MCF 10A (cell line): ENCODE results near the gene RSPRY1. TPM values are rescaled to one million over a fixed set of nuclear protein-coding genes. Genes with fewer than 3 reads are reported as not detected.
A peak's percentile ranks its signal among the peaks of the same experiment; 100 is the strongest.

Experiments used
- BruUV-seq: library from RNA; stranded (reverse); fragments of 400-500 nt; replicated peaks from 2 replicates; lab custom pipeline; 2021; lab: Mats Ljungman, UMichigan
- CTCF ChIA-PET: fragments of 300-600 bp; sonication (Branson Sonifier 250); formaldehyde crosslinking; extraction: SDS; loops from one replicate; lab custom pipeline; 2021; ENCODE audit warnings: antibody characterized with exemption, inconsistent platforms; lab: Yijun Ruan, JAX
- POLR2A ChIA-PET: fragments of 300-600, 350-650 bp; sonication (Branson Sonifier 250); formaldehyde crosslinking; extraction: SDS; loops from one replicate; lab custom pipeline; 2020; ENCODE audit warnings: antibody characterized with exemption, inconsistent platforms; lab: Yijun Ruan, JAX
- DNase-seq: peaks from one replicate; pipeline ENCODE4 v3.0.0-alpha.2; 2018; ENCODE audit not compliant: unreplicated experiment
- H3K27ac Mint-ChIP-seq: one replicate; pipeline ENCODE4 v1.8.0; 2022; ENCODE audit warnings: mild to moderate bottlenecking, low read depth, mixed read lengths; ENCODE audit not compliant: unreplicated experiment
- H3K27me3 Mint-ChIP-seq: one replicate; pipeline ENCODE4 v1.8.0; 2022; ENCODE audit warnings: mixed read lengths; ENCODE audit not compliant: insufficient read depth, unreplicated experiment
- H3K36me3 Mint-ChIP-seq: one replicate; pipeline ENCODE4 v1.8.0; 2022; ENCODE audit warnings: mild to moderate bottlenecking, moderate library complexity, mixed read lengths; ENCODE audit not compliant: insufficient read depth, unreplicated experiment
- H3K4me1 Mint-ChIP-seq: one replicate; pipeline ENCODE4 v1.8.0; 2022; ENCODE audit warnings: mixed read lengths; ENCODE audit not compliant: insufficient read depth, unreplicated experiment
- H3K4me3 Mint-ChIP-seq: one replicate; pipeline ENCODE4 v1.8.0; 2022; ENCODE audit warnings: mild to moderate bottlenecking, moderate library complexity, mixed read lengths; ENCODE audit not compliant: unreplicated experiment
- H3K9me3 Mint-ChIP-seq: one replicate; pipeline ENCODE4 v1.8.0; 2022; ENCODE audit warnings: mixed read lengths; ENCODE audit not compliant: unreplicated experiment
- intact Hi-C: fragments of 100-400 bp; cut with micrococcal nuclease; formaldehyde crosslinking; loops from 2 replicates; pipeline ENCODE4 v1.14.1; 2022
- total RNA-seq: library from RNA; stranded (reverse); gene quantifications from 2 replicates; pipeline ENCODE4 v1.2.3, GENCODE V29; 2022
- TF ChIP-seq, protein P1 (sequence below): fragments of 200-600 bp; IDR thresholded peaks from one replicate; pipeline ENCODE4 v1.8.0; 2022; ENCODE audit warnings: antibody characterized with exemption, mild to moderate bottlenecking; ENCODE audit not compliant: unreplicated experiment

Gene RSPRY1
- total RNA-seq, 1 experiment from 2014 or later, result 55.9 TPM

- BruUV-seq, result TSS peak; percentile 37
- TF ChIP-seq, protein P1, sequence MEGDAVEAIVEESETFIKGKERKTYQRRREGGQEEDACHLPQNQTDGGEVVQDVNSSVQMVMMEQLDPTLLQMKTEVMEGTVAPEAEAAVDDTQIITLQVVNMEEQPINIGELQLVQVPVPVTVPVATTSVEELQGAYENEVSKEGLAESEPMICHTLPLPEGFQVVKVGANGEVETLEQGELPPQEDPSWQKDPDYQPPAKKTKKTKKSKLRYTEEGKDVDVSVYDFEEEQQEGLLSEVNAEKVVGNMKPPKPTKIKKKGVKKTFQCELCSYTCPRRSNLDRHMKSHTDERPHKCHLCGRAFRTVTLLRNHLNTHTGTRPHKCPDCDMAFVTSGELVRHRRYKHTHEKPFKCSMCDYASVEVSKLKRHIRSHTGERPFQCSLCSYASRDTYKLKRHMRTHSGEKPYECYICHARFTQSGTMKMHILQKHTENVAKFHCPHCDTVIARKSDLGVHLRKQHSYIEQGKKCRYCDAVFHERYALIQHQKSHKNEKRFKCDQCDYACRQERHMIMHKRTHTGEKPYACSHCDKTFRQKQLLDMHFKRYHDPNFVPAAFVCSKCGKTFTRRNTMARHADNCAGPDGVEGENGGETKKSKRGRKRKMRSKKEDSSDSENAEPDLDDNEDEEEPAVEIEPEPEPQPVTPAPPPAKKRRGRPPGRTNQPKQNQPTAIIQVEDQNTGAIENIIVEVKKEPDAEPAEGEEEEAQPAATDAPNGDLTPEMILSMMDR, result no peak
- no peaks in the 10 kb centered on the region for H3K4me1 Mint-ChIP-seq
- H3K4me3 Mint-ChIP-seq, result no peak overlapping the region
- CTCF ChIA-PET, result interaction anchor here (0.8 to 0.9 kb wide), 2 partner anchors 9 to 338 kb away, joined by 4 to 5 read pairs; no protein-coding TSS in a partner anchor
- no peak overlapping the region for H3K27ac Mint-ChIP-seq
- H3K27me3 Mint-ChIP-seq, result no peaks in the 10 kb centered on the region
- intact Hi-C loops, result no loop called here
- POLR2A ChIA-PET, result interaction anchor here (1.5 to 1.9 kb wide), 3 partner anchors 8 to 10 kb away, joined by 4 to 8 read pairs (median 4); no protein-coding TSS in a partner anchor
- no peak for DNase-seq
- peaks cover 57% of the 10 kb centered on the region for H3K36me3 Mint-ChIP-seq
- no peaks in the 10 kb centered on the region for H3K9me3 Mint-ChIP-seq
Measured at GRCh38 chr16:57204675-57205074, 18.5 kb downstream of the RSPRY1 start.

GRCh38 chr16:57208926-57209325, 22.8 kb downstream of the RSPRY1 start:
- no TSS peak for BruUV-seq
- POLR2A ChIA-PET, result interaction anchor here (0.6 to 1.5 kb wide), 2 partner anchors 12 to 218 kb away, joined by 3 to 6 read pairs; no protein-coding TSS in a partner anchor
- DNase-seq, result no peak
- Mint-ChIP-seq H3K4me1 (peaks cover 8% of the 10 kb centered on the region), H3K27me3 (no peaks in the 10 kb centered on the region), H3K36me3 (peaks cover 88% of the 10 kb centered on the region), H3K4me3 (no peak overlapping the region), H3K9me3 (no peaks in the 10 kb centered on the region), H3K27ac (no peak overlapping the region)
- intact Hi-C loops, result no loop called here
- TF ChIP-seq, protein P1, result no peak
- CTCF ChIA-PET, result no interaction called here

- H3K4me1 Mint-ChIP-seq, result peaks cover 8% of the 10 kb centered on the region
- no peaks in the 10 kb centered on the region for H3K27me3 Mint-ChIP-seq
- no TSS peak for BruUV-seq
- ChIA-PET CTCF (interaction anchor here (0.7 kb wide), 1 partner anchor 13 kb away, joined by 4 read pairs; no protein-coding TSS in a partner anchor), POLR2A (no interaction called here)
- TF ChIP-seq, protein P1, result no peak
- intact Hi-C loops, result no loop called here
- H3K4me3 Mint-ChIP-seq, result no peak overlapping the region
- DNase-seq, result no peak
- H3K27ac Mint-ChIP-seq, result no peak overlapping the region
- no peaks in the 10 kb centered on the region for H3K9me3 Mint-ChIP-seq
- peaks cover 91% of the 10 kb centered on the region for H3K36me3 Mint-ChIP-seq
Measured at GRCh38 chr16:57209780-57210179, 23.7 kb downstream of the RSPRY1 start.

GRCh38 chr16:57213462-57213861, 27.3 kb downstream of the RSPRY1 start:
- H3K27ac Mint-ChIP-seq, result peak overlapping the region; percentile 80
- POLR2A ChIA-PET, result interaction anchor here (0.6 to 5.3 kb wide), 17 partner anchors 9 to 530 kb away, joined by 3 to 67 read pairs (median 5); partner anchors contain the start of genes ARL2BP, CIAPIN1, COQ9 and PSME3IP1
- H3K27me3 Mint-ChIP-seq, result no peaks in the 10 kb centered on the region
- peaks cover 11% of the 10 kb centered on the region for H3K9me3 Mint-ChIP-seq
- TF ChIP-seq, protein P1, result no peak
- H3K4me3 Mint-ChIP-seq, result no peak overlapping the region
- CTCF ChIA-PET, result interaction anchor here (0.7 to 2.0 kb wide), 6 partner anchors 8 to 28 kb away, joined by 3 to 5 read pairs (median 4); partner anchors contain the start of genes PSME3IP1 and RSPRY1
- H3K4me1 Mint-ChIP-seq, result peaks cover 8% of the 10 kb centered on the region
- H3K36me3 Mint-ChIP-seq, result peaks cover 100% of the 10 kb centered on the region
- no TSS peak for BruUV-seq
- intact Hi-C loops, result no loop called here
- DNase-seq, result peak; percentile 86
